ENCODE measurements around the gene FARP2.
A peak's percentile ranks its signal among the peaks of the same experiment; 100 is the strongest.

The FARP2 gene

GRCh38 chr2:241355983-241356870 is at the start of gene FARP2:
TSS of gene FARP2 (plus strand) at chr2:241356285. CDS start at chr2:241373108, 16,823 bp downstream.
- Histone ChIP-seq H3K4me1 (ENCODE audit: control insufficient read depth in 2 of 2, insufficient read depth in 2 of 2, low read length in 2 of 2) (peaks cover 55 to 61% of the 10 kb centered on the region in 2 donors), H3K36me3 (ENCODE audit: control insufficient read depth in 2 of 2, insufficient read depth in 2 of 2, low read length in 2 of 2) (peaks cover 11 to 13% of the 10 kb centered on the region in 2 donors), H3K4me3 (ENCODE audit: low read length in 2 of 2) (peak within 1 kb of the TSS; percentile 84), H3K9me3 (ENCODE audit: control insufficient read depth in 2 of 2, low read length in 2 of 2) (no peaks in the 10 kb centered on the region), H3K27me3 (ENCODE audit: control insufficient read depth in 2 of 2, insufficient read depth in 2 of 2, low read length in 2 of 2) (no peaks in the 10 kb centered on the region), H3K9ac (ENCODE audit: low read depth in 1 of 2, low read length in 2 of 2) (peak within 1 kb of the TSS; percentile 72 to 89), H3K27ac (ENCODE audit: low read depth in 2 of 2, low read length in 2 of 2) (peak within 1 kb of the TSS; percentile 94 to 96)

DNA sequence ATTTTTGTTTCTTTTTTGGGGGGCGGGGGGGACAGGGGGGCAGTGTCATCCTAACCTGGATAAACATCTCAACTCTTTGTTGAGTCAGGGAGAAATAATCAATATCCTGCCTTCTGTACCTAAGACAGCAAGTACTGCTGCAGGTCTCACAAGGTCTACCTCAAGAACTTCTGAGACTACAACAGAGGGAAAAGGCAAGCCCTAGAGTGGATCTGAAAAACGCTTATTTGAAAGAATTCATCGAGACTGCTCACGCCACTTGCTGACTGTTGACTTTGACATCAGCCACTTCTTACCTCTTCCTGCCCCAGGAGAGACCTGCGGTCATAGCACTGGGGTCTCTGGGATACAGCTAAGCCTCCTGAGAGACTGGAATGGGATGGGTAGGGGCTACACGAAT is 49.0 kb upstream of the FARP2 start:
- Histone ChIP-seq H3K4me3 (ENCODE audit: low read length in 2 of 2) (no peak overlapping the region), H3K27ac (ENCODE audit: low read depth in 2 of 2, low read length in 2 of 2) (no peak overlapping the region), H3K27me3 (ENCODE audit: control insufficient read depth in 2 of 2, insufficient read depth in 2 of 2, low read length in 2 of 2) (no peaks in the 10 kb centered on the region), H3K9ac (ENCODE audit: low read depth in 1 of 2, low read length in 2 of 2) (no peak overlapping the region), H3K9me3 (ENCODE audit: control insufficient read depth in 2 of 2, low read length in 2 of 2) (no peaks in the 10 kb centered on the region), H3K4me1 (ENCODE audit: control insufficient read depth in 2 of 2, insufficient read depth in 2 of 2, low read length in 2 of 2) (peaks cover 4 to 8% of the 10 kb centered on the region in 2 donors), H3K36me3 (ENCODE audit: control insufficient read depth in 2 of 2, insufficient read depth in 2 of 2, low read length in 2 of 2) (peaks cover 0 to 3% of the 10 kb centered on the region in 2 donors)

DNA sequence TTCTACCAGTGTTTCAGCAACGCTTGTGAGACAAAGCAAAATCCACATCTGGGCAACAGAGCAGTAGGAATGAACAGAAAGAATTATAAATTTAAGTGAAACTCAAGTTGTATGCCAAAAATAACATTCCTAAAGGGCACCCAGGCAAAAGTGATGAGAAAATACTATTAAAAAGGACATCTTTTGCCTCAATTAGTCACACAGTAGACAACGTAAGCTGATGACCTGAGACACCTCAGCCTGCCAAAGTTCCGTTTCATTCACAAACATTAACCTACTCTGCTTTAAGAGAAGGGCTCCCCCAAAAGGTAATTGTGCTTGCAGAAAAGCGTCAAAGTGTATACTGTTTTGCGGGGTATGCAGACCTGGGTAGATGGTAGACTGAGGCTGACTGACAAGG is 47.8 kb upstream of the FARP2 start:
- Histone ChIP-seq H3K9me3 (ENCODE audit: control insufficient read depth in 2 of 2, low read length in 2 of 2) (no peaks in the 10 kb centered on the region), H3K36me3 (ENCODE audit: control insufficient read depth in 2 of 2, insufficient read depth in 2 of 2, low read length in 2 of 2) (peaks cover 0 to 3% of the 10 kb centered on the region in 2 donors), H3K4me1 (ENCODE audit: control insufficient read depth in 2 of 2, insufficient read depth in 2 of 2, low read length in 2 of 2) (peaks cover 4 to 8% of the 10 kb centered on the region in 2 donors), H3K4me3 (ENCODE audit: low read length in 2 of 2) (no peak overlapping the region), H3K9ac (ENCODE audit: low read depth in 1 of 2, low read length in 2 of 2) (no peak overlapping the region), H3K27me3 (ENCODE audit: control insufficient read depth in 2 of 2, insufficient read depth in 2 of 2, low read length in 2 of 2) (no peaks in the 10 kb centered on the region), H3K27ac (ENCODE audit: low read depth in 2 of 2, low read length in 2 of 2) (no peak overlapping the region)

- Histone ChIP-seq H3K9ac (ENCODE audit: low read depth in 1 of 2, low read length in 2 of 2) (no peak overlapping the region), H3K9me3 (ENCODE audit: control insufficient read depth in 2 of 2, low read length in 2 of 2) (no peaks in the 10 kb centered on the region), H3K27me3 (ENCODE audit: control insufficient read depth in 2 of 2, insufficient read depth in 2 of 2, low read length in 2 of 2) (no peaks in the 10 kb centered on the region), H3K4me3 (ENCODE audit: low read length in 2 of 2) (no peak overlapping the region), H3K27ac (ENCODE audit: low read depth in 2 of 2, low read length in 2 of 2) (peak overlapping the region in 1 of 2 donors; percentile 44), H3K4me1 (ENCODE audit: control insufficient read depth in 2 of 2, insufficient read depth in 2 of 2, low read length in 2 of 2) (peaks cover 8 to 11% of the 10 kb centered on the region in 2 donors), H3K36me3 (ENCODE audit: control insufficient read depth in 2 of 2, insufficient read depth in 2 of 2, low read length in 2 of 2) (peaks cover 0 to 3% of the 10 kb centered on the region in 2 donors)
These were observed 47.1 kb upstream of the FARP2 start for GRCh38 chr2:241308832-241309500.

GRCh38 chr2:241309684-241310117 is 46.4 kb upstream of the FARP2 start:
- H3K36me3 ChIP-seq (ENCODE audit: control insufficient read depth in 2 of 2, insufficient read depth in 2 of 2, low read length in 2 of 2): peaks cover 0 to 3% of the 10 kb centered on the region in 2 donors
- H3K9me3 ChIP-seq (ENCODE audit: control insufficient read depth in 2 of 2, low read length in 2 of 2): no peaks in the 10 kb centered on the region
- no peak overlapping the region for H3K4me3 ChIP-seq (ENCODE audit: low read length in 2 of 2)
- H3K9ac ChIP-seq (ENCODE audit: low read depth in 1 of 2, low read length in 2 of 2): no peak overlapping the region
- no peaks in the 10 kb centered on the region for H3K27me3 ChIP-seq (ENCODE audit: control insufficient read depth in 2 of 2, insufficient read depth in 2 of 2, low read length in 2 of 2)
- peak overlapping the region in 1 of 2 donors; percentile 44 for H3K27ac ChIP-seq (ENCODE audit: low read depth in 2 of 2, low read length in 2 of 2)
- peaks cover 13 to 17% of the 10 kb centered on the region in 2 donors for H3K4me1 ChIP-seq (ENCODE audit: control insufficient read depth in 2 of 2, insufficient read depth in 2 of 2, low read length in 2 of 2)

- Histone ChIP-seq H3K27me3 (ENCODE audit: control insufficient read depth in 2 of 2, insufficient read depth in 2 of 2, low read length in 2 of 2) (no peaks in the 10 kb centered on the region), H3K9ac (ENCODE audit: low read depth in 1 of 2, low read length in 2 of 2) (no peak overlapping the region), H3K9me3 (ENCODE audit: control insufficient read depth in 2 of 2, low read length in 2 of 2) (no peaks in the 10 kb centered on the region), H3K36me3 (ENCODE audit: control insufficient read depth in 2 of 2, insufficient read depth in 2 of 2, low read length in 2 of 2) (peaks cover 0 to 3% of the 10 kb centered on the region in 2 donors), H3K4me1 (ENCODE audit: control insufficient read depth in 2 of 2, insufficient read depth in 2 of 2, low read length in 2 of 2) (peaks cover 13 to 17% of the 10 kb centered on the region in 2 donors), H3K4me3 (ENCODE audit: low read length in 2 of 2) (no peak overlapping the region), H3K27ac (ENCODE audit: low read depth in 2 of 2, low read length in 2 of 2) (no peak overlapping the region)
These were observed 45.0 kb upstream of the FARP2 start for GRCh38 chr2:241310917-241311566.

DNA sequence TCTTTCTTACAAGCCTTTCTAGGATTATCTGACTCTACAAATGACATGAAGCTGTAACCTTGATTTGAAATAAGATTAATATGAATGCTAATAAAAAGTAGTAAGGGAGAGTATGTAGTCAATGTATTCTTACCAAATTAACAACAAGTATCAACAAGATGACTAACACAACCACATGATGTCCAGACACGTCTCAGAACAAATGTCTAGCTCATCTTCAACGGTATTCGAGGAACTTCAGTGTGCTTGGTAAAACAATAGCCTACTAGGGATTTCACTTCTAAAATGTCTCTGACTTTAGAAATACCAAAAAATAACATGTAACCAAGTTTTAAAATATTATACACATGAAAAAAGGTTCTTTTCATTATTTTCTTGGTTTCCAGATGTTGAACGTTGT is 44.0 kb upstream of the FARP2 start:
- Histone ChIP-seq H3K36me3 (ENCODE audit: control insufficient read depth in 2 of 2, insufficient read depth in 2 of 2, low read length in 2 of 2) (peaks cover 0 to 3% of the 10 kb centered on the region in 2 donors), H3K27me3 (ENCODE audit: control insufficient read depth in 2 of 2, insufficient read depth in 2 of 2, low read length in 2 of 2) (no peaks in the 10 kb centered on the region), H3K4me3 (ENCODE audit: low read length in 2 of 2) (no peak overlapping the region), H3K9ac (ENCODE audit: low read depth in 1 of 2, low read length in 2 of 2) (no peak overlapping the region), H3K27ac (ENCODE audit: low read depth in 2 of 2, low read length in 2 of 2) (no peak overlapping the region), H3K4me1 (ENCODE audit: control insufficient read depth in 2 of 2, insufficient read depth in 2 of 2, low read length in 2 of 2) (peaks cover 20 to 21% of the 10 kb centered on the region in 2 donors), H3K9me3 (ENCODE audit: control insufficient read depth in 2 of 2, low read length in 2 of 2) (no peaks in the 10 kb centered on the region)

DNA sequence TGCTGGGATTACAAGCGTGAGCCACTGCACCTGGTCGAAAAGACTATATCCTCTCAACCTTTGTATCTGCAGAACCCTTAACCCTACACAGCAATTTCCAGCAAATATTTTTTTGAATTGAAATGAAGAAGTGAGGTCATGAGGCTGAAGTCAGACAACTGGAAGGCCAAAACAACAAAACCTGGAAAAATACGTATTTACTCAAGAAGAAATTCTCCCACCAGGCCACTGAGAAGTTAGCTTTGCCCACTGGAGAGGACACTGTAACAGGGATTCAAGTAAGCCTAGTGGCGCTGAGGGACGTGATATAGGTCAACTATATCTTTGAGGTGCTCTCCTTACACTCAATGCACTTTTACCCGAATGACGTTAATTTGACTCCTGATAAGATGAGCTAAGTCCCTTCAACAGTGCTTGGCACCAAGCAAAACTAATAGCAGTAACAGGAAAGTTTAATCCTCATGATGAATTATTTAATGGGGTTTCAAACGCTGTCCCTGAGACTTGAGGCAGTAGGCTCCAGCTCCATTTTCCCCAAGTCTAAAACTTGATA is 42.5 kb upstream of the FARP2 start:
- H3K9me3 ChIP-seq (ENCODE audit: control insufficient read depth in 2 of 2, low read length in 2 of 2): no peaks in the 10 kb centered on the region
- H3K9ac ChIP-seq (ENCODE audit: low read depth in 1 of 2, low read length in 2 of 2): no peak overlapping the region
- H3K4me1 ChIP-seq (ENCODE audit: control insufficient read depth in 2 of 2, insufficient read depth in 2 of 2, low read length in 2 of 2): peaks cover 32 to 34% of the 10 kb centered on the region in 2 donors
- H3K27ac ChIP-seq (ENCODE audit: low read depth in 2 of 2, low read length in 2 of 2): no peak overlapping the region
- H3K27me3 ChIP-seq (ENCODE audit: control insufficient read depth in 2 of 2, insufficient read depth in 2 of 2, low read length in 2 of 2): no peaks in the 10 kb centered on the region
- H3K36me3 ChIP-seq (ENCODE audit: control insufficient read depth in 2 of 2, insufficient read depth in 2 of 2, low read length in 2 of 2): peaks cover 0 to 2% of the 10 kb centered on the region in 2 donors
- no peak overlapping the region for H3K4me3 ChIP-seq (ENCODE audit: low read length in 2 of 2)

- peaks cover 28 to 33% of the 10 kb centered on the region in 2 donors for H3K4me1 ChIP-seq (ENCODE audit: control insufficient read depth in 2 of 2, insufficient read depth in 2 of 2, low read length in 2 of 2)
- no peaks in the 10 kb centered on the region for H3K9me3 ChIP-seq (ENCODE audit: control insufficient read depth in 2 of 2, low read length in 2 of 2)
- peak overlapping the region; percentile 89 to 100 for H3K4me3 ChIP-seq (ENCODE audit: low read length in 2 of 2)
- peak overlapping the region; percentile 97 to 98 for H3K9ac ChIP-seq (ENCODE audit: low read depth in 1 of 2, low read length in 2 of 2)
- no peaks in the 10 kb centered on the region for H3K27me3 ChIP-seq (ENCODE audit: control insufficient read depth in 2 of 2, insufficient read depth in 2 of 2, low read length in 2 of 2)
- H3K36me3 ChIP-seq (ENCODE audit: control insufficient read depth in 2 of 2, insufficient read depth in 2 of 2, low read length in 2 of 2): no peaks in the 10 kb centered on the region
- H3K27ac ChIP-seq (ENCODE audit: low read depth in 2 of 2, low read length in 2 of 2): peak overlapping the region; percentile 99 to 100
These were observed 41.6 kb upstream of the FARP2 start for GRCh38 chr2:241314226-241315092.

Measured in mucosa of rectum (tissue), 2 donors.